NCI-H2227 (cell line): ENCODE measurements around the gene L3MBTL4.
"Not testable (repeated sequence)": the region's sequence is repeated elsewhere in the genome, so short reads cannot be mapped to it uniquely, and the experiment has no call there.

Source experiments
- DNase-seq: peaks from one replicate; lab custom pipeline; 2025; ENCODE audit not compliant: unreplicated experiment; lab: John Stamatoyannopoulos, UW

The L3MBTL4 gene

DNA sequence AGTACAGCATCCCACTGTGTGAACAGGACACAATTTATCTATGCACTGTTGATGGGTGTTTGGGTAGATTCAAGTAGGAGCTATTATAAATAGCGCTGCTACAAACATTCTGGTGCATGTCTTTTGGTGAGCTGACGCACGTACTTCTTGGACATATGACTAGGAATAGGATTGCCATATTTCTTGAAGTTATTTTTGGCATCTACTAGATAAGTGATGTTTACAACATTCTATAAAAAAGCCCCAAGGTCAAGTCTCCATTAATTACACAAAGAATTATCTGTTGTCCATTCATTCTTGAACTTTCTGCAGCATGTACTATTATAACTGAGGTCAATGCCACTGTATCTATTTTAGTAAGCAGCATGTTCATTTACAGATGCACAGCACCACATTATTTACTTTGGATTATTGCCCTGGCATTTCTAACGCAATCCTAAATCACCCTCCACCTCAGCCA lies 293.9 kb downstream of the L3MBTL4 start:
- DNase-seq = no peak

DNA sequence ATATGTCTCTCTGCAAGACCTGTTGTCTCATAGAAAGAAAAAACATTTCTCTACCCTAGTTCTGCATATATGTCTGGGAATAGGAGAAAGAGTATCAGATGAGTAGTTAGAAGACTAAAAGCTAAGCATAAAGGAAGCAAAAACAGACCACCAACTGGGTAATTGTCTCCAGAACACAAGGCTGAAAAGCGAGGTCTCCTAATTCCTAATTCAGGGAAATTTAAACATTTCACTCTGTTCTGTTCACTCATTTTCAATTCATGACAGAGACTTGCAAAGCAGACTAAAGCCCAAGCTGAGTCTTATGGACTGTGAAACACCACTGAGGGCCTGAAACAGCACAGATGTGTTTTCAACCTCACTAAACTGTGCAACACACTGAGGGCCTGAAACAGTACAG lies 294.9 kb downstream of the L3MBTL4 start:
- DNase-seq = no peak

DNA sequence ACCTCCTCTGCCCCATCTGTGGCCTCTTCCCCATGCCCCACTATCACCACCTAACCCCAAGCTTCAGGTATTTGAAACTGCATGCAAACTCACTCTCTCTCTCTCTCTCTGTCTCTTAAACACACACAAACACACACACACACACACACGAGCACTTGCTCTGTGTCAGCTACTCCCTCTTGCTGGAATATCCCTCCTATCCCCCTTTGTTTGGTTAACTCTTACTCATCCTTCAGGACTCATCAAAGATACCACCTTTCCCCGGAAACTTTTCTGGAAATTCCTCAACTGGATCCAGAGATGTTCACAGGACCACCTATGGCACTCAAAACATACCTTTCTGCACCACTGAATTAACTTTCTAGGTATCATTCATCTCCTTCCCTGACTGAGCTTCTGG lies 296.6 kb downstream of the L3MBTL4 start:
- no peak for DNase-seq

DNA sequence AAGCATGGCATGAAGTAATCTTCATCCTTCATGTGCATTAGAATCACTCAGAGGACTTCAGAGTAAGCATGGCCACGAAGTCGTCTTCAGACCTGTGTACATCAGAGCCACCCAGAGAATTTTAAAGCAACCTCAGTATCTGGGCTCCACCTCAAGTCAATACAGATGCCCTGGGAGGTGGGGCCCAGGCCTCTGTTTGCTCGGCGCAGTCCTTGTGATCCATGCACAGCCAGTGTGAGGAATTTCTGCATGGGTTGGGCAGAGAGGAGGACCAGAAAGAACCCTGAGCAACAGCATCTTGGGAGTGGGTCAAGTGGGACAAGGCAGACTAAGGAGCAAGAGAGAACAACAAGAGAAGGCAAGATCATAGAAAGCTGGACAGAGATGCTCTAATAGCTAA lies 299.0 kb downstream of the L3MBTL4 start:
- no peak for DNase-seq

DNA sequence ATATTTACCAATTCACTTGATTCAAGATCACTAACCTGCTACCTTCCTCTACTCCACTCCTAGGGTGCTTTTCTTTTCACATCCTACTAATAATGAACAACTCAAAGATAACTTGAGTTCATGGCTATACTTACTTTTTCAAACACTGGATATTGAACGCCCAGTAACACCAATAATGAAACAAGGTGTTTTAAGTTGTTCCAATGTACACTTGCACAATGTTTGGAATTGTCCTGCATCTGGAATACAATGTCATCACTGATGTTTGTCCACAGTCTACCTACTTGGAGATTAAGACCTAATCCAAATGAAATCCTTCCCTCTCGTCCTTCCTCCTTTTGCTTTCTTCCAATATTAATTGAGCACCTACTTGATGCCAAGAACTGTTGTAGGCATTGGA lies 301.1 kb downstream of the L3MBTL4 start:
- DNase-seq = no peak

DNA sequence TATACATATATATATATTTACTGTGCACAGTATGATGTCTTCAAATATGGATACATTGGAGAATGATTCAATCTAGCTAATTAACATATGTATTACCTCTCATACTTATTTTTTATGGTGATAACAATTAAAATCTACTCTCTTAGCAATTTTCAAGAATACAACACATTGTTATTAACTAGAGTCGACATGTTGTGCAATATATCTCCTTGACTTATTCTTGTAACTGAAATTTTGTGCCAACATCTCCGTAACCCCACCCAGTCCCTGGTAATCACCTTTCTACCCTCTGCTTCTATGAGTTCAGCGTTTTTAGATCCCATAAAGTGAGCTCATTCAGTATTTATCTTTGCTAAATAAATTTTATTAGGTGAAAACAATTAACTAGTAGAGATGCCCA lies 303.0 kb downstream of the L3MBTL4 start:
- DNase-seq = no peak

DNA sequence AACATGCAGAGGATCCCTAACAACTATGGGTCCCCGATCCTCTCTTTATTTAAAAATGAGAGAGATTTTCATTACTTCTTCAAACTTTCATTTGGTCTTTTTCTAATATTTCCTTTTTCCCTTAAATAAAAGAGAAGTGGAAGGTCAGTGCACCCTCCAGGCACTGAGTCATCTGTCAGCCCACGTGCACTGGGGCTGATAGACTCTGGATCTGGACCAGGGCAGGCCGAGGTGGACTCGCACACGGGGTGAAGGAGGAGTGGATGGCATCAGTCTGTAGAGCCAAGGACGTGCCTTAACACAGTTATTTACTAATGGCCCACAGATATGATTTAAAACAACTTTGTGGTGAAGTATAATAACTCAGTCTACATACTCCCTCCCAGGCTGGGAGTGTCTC lies 305.0 kb downstream of the L3MBTL4 start:
- DNase-seq = no peak

DNA sequence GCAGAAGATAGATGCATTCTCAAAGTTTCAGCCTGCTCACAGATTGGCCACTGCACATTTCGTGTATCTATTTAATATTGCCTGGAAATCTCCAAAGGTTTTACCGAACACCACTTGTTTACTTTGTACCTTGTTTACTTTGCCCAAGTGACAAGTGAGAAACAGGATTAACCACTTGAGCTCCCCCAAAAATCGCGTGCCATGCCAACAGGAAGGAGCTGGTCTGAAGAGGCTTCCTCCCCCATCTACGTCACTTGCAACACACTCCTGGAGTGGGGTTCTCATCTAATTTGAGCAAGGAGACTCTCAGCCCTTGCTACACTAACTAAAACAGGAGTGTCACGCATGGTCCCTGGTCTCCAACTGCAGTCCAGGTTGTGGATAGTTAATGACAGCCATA lies 306.9 kb downstream of the L3MBTL4 start:
- DNase-seq = no peak

DNA sequence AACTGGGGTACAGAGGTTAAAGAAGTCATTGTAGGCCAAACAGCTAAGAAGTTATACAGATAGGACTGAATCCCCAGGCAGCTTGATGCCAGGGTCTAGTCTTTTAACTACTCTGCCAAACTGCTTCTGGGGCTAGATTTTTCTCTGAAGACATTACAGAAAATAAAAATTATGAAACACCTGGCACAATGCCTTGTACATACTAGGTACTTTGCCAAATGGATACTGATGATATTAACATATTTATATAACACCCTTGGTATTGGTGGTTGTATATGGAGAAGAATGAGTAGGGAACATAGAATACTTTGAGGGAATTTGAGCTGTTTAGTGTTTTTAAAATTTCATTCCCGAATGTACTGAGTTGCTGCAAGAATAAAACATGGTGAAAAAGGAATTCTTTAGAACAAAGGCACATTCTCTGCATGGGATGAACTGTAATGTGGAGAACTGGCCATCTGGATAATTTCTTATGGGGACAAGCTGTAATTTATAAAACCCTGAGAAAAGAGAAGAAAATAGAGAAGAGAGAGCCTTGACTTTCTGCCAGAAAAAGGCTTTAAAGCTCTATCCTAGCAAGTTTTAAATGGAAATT lies 308.5 kb downstream of the L3MBTL4 start:
- DNase-seq = no peak

DNA sequence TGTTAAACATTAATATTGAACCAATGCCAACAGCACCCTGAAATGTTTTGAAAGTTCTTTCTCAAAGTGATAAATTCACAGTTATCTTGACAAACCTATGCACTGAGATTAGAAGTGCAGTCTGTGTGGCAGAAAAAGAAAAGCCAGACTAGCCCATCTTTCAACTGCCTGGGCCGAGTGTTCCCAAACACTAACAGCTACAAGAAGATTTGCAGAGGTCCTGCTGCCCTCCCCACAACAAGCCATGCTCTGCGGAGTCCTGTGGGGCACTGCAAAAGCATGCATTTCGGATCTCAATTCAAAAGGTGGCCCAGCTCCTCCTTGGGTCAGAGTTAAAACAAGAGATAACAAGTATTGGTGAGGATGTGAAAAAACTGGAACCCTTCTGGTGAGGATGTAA lies 311.0 kb downstream of the L3MBTL4 start:
- no peak for DNase-seq

DNA sequence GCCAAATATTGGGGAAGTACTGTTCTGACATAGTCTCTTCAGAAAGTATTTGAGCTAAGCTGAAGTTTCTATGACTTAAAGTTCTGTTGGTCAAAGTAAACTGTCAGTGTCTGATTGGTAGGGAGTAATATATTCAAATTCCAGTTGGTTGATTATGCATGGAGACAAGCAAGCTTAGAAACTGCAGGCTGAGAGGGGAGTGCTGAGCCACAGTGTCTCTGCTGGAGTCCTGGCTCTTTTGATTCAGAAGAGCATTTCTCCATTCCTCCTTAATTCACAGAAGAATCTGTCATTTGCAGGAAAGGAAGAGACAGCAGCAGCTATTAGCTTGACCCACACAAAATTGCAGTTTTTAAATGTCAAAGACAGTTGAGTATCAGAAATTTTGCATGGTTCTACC lies 318.0 kb downstream of the L3MBTL4 start:
- DNase-seq = no peak

DNA sequence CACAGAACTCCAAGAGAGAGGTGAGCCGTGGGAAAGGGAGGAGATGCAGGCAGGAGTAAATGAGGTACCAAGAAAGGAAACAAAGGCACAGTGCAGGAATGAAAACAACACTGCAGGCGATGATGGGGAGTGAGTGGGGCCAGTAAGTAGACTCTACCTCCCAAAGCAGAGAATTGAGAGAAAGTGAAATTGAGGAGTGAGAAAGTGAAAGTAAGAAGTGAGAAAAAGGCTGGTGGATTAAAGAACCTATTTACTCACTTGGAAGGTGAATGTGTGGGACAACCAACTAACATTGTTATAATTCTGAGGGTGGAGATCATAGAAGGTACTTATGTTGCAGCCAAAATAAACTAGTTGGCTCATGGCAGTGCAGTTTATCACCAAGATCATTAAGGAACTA lies 326.3 kb downstream of the L3MBTL4 start:
- DNase-seq = no peak

DNA sequence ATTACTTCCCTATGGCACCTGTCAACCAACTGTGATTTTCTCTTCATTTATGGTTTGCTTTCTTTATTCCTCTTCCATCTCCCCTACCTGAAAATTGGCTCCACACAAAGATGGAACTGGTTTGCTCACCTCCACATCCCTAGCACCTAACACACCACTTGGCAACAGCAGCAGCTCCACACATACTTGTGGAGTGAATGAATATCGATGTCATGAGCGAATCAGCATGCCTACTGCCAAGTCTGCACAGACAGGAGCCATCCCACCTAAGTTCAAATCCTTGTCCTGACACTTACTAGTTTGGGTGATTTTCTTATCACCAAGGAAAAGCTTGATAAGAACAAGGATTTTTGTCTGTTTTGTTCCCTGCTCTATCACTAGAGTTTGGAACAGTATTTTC lies 328.0 kb downstream of the L3MBTL4 start:
- DNase-seq = no peak

DNA sequence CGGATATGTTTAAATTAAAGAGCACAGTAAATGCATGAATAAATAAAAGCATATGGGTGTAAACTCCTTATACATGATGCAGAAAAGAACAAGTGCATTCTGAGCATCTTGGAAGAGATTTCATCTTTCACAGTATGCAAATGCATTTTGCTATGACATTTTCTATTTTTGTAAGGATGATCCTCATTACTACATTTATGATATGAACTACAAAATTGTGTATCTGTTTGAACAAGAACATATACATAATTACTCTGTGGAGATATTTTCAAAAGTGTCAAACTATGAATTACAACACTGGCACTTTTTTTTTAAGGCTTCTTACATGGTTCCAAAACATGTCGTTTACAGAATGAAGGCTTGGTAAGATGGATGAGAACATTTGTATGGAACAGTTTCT lies 335.3 kb downstream of the L3MBTL4 start:
- no peak for DNase-seq

DNA sequence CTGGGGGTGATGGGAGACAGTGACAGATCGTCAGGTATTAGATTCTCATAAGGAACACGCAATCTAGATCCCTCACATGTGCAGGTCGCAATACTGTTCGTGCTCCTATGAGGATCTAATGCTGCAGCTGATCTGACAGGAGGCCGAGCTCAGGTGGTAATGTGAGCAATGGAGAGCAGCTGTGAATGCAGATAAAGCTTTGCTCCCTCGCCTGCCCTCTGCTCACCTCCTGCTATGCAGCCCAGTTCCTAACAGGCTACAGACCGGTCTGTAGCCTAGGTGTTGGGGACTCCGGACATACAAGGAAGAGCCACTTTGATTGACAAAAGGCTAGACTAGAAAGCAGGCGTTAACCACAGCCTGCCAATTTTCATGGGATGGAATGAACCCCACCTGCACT lies 335.8 kb downstream of the L3MBTL4 start:
- no peak for DNase-seq

DNA sequence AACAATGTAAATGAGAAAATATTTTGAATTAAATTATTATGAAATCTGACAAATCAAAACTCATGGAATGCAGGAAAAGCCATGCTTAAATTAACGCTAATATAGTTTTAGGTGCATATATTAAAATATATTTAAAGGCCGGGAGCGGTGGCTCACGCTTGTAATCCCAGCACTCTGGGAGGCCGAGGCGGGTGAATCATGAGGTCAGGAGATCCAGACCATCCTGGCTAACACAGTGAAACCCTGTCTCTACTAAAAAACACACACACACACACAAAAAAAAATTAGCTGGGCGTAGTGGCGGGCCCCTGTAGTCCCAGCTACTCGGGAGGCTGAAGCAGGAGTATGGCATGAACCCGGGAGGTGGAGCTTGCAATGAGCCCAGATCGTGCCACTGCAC lies 342.3 kb downstream of the L3MBTL4 start:
- not testable (repeated sequence) for DNase-seq

DNA sequence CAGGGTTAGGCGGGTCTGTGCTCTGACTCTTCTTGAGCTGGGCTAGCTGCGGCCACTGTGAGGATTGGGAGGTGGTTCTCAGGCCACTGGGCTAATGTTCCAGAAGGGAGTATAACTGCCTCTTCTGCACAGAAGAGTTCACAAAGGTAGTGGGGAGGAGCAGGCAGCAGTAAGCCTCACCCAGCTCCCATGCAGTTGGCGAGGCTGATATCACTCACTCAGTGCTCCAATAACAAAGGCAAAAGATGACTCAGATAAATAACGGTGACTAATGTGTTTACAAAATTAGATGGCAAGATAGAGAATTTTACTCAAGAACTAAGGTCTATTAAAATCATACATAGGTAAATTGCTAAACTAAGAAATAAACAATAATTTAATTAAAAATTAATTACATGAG lies 345.2 kb downstream of the L3MBTL4 start:
- DNase-seq = no peak

DNA sequence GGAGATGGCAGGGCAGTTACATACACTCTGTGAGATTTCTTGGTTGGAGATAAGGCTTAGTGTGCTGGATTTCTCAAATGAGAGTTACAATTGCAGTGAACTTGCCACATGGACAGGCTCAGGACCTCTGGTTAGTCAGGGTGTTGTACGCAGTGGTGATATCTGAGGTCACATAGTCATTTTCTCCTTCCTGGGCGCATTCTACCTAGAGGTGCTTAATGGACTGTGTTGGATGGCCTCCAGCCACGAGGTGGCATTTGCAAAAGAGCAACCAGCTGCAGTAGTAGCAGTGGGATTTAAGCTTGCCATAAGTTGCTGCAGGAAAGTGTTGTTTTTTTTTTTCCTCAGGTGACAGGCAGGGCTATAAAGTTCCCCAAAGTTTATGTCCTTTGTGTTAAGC lies 345.6 kb downstream of the L3MBTL4 start:
- DNase-seq = no peak

DNA sequence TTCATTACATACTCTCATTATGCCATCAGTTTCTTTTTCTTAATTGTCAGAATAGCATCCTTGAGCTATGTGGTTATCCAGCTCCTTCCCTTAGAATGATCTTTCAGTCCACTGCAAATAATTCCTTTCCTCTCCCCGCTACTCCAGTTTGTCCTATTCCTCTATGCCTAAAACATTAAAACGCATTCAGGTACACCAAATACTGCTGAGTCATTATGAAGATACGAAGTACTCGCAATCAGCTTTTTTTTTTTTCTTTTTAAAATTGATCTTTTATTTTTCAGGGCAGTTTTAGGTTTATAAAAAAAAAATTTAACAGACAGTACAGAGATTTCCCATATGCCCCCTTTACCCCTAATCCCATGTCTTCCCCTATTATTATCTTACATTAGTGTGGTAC lies 354.6 kb downstream of the L3MBTL4 start:
- no peak for DNase-seq

DNA sequence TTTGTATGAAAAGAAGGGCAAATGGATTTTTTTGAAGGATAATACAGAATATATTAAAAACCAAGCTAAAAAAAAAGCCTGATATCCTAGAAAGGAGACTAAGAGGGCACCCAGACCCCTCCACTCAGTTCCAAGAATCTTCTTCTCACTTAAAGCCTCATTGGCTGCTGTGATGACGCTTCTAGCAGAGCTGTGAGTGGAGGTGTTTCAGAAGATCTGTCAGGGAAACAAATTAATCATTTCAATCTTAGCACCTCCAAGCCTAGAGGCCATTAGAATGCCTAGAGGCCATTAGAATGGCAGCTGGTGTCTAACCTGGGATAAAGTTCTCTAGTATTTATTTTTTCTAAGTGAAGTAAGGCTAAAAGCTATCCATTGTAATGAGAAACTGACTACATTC lies 355.2 kb downstream of the L3MBTL4 start:
- no peak for DNase-seq

DNA sequence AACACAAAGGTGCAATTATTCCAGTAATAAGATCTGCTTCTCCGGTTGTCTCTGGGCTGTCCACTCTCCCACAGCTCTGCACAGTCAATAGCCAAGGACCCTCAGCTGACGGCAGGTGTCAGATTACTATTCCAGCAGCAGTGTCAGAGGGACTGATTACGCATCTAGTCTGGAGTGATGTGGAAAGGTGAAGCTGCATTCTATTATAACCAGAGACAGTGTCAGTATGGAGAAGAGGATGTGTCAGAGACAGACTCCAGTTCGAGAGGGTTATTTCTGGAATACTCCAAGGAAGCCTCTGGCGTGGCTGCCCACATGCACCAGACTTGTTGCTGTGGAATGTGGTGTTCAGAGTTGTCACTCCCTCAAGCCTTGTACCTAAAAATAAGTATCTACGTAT lies 355.8 kb downstream of the L3MBTL4 start:
- DNase-seq = no peak

DNA sequence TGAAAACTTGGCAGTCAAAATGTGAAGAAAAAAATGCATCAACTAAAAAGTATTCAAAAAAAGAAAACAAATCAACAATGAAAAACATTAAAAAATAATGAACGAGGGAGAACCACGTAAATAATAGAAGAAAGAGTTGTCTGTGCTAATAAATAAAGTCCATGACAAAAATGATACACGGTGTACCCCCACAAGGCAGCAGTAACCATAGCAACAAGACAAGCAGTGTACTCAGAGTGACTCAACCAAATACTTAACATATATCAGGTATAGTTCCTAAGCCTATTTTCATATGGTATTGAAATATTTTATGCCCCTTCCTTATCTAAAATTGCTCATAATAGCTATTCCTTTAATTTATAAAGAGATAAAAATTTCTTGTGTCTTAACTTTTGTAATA lies 357.1 kb downstream of the L3MBTL4 start:
- no peak for DNase-seq

DNA sequence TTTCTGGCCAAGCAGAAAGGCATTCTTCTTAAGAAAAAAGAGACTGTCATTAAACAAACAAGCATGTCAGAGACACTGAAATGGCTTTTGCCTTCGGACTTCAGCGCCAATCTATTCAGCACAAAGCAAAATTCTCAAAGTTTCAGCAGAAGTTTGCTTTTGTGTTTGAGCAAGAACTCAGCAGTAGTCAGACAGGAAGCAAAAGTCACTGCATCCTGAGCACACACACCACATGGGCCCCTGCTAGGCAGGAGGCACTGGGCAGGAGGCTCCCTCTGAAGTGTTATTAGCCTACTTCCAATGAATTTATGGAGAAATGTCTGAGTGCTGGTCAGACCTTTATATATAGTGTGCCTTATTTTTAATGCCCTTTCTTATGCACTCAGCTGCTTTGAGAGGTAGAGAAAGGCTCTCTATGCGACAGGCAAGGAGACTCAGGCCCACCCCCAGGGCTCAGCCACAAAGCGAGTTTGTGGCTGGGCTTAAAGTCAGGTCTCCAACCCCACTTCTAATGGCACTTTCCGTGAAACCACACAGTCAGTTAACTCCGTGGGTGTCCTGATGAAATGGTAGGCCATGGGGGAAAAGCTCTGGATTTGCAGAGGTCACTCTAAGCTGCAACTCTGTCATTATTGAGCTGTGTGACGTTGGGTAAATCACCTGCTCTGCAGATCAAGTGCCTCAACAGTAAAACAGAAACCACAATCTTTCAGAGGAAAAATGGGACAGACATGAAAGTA lies 358.4 kb downstream of the L3MBTL4 start:
- no peak for DNase-seq
